Raji (cell line): Measurements from ENCODE around the gene CNPY1.
"Not testable (repeated sequence)": the region's sequence is repeated elsewhere in the genome, so short reads cannot be mapped to it uniquely, and the experiment has no call there.

Experiments
- POLR2A ChIP-seq: IDR thresholded peaks from 2 replicates; pipeline ENCODE4 v1.6.1; 2011; ENCODE audit warnings: low read depth, low read length, control low read depth; ENCODE audit not compliant: insufficient read depth

CNPY1 gene

GRCh38 chr7:155546449-155546848 lies at the start of gene CNPY1:
Gene CNPY1, minus strand, starts transcription at chr7:155546559. Its CDS starts 630 bp downstream, at chr7:155545929.
- TF ChIP-seq POLR2A = not testable (repeated sequence)

- no peak for TF ChIP-seq POLR2A
Measured at GRCh38 chr7:155594961-155595366, 48.6 kb upstream of the CNPY1 start.

- no peak for TF ChIP-seq POLR2A
Measured at GRCh38 chr7:155594163-155594732, 47.9 kb upstream of the CNPY1 start.

- no peak for TF ChIP-seq POLR2A
Measured at GRCh38 chr7:155593461-155594162, 47.3 kb upstream of the CNPY1 start.

- TF ChIP-seq POLR2A = no peak
Measured at GRCh38 chr7:155591055-155591775, 44.9 kb upstream of the CNPY1 start.

- no peak for TF ChIP-seq POLR2A
Measured at GRCh38 chr7:155590215-155591018, 44.1 kb upstream of the CNPY1 start.

- TF ChIP-seq POLR2A = no peak
Measured at GRCh38 chr7:155589001-155589980, 42.9 kb upstream of the CNPY1 start.

- no peak for TF ChIP-seq POLR2A
Measured at GRCh38 chr7:155588468-155588998, 42.2 kb upstream of the CNPY1 start.

- TF ChIP-seq POLR2A = no peak
Measured at GRCh38 chr7:155587486-155587885, 41.1 kb upstream of the CNPY1 start.

GRCh38 chr7:155586843-155587440 lies 40.6 kb upstream of the CNPY1 start:
- no peak for TF ChIP-seq POLR2A

GRCh38 chr7:155585951-155586350 lies 39.6 kb upstream of the CNPY1 start:
- no peak for TF ChIP-seq POLR2A

GRCh38 chr7:155585532-155585895 lies 39.2 kb upstream of the CNPY1 start:
- TF ChIP-seq POLR2A = no peak

GRCh38 chr7:155584763-155585531 lies 38.6 kb upstream of the CNPY1 start:
- no peak for TF ChIP-seq POLR2A
